IMR-90 (cell line): ENCODE data around the gene IMPDH1.

Source experiments
- BHLHE40 ChIP-seq: fragments of 150-350 bp; IDR thresholded peaks from 2 replicates; pipeline ENCODE4 v1.6.1; 2016; ENCODE audit warnings: mild to moderate bottlenecking, low read depth, low read length
- CEBPB ChIP-seq: IDR thresholded peaks from 2 replicates; pipeline ENCODE4 v1.6.1; 2012; ENCODE audit warnings: low read depth, low read length, improper control_type of control experiment
- CTCF ChIP-seq: conservative IDR thresholded peaks from 2 replicates; pipeline ENCODE4 v1.5.1; 2012; ENCODE audit warnings: mild to moderate bottlenecking, low read depth, low read length, improper control_type of control experiment
- ELK1 ChIP-seq: fragments of 150-350 bp; IDR thresholded peaks from 2 replicates; pipeline ENCODE4 v1.6.1; 2016; ENCODE audit warnings: low read depth, mild to moderate bottlenecking, low read length, moderate library complexity, borderline replicate concordance
- FOS ChIP-seq: fragments of 150-350 bp; IDR thresholded peaks from 2 replicates; pipeline ENCODE4 v1.6.1; 2016; ENCODE audit warnings: low read depth, low read length
- MXI1 ChIP-seq: IDR thresholded peaks from 2 replicates; pipeline ENCODE4 v1.6.1; 2012; ENCODE audit warnings: low read depth, mild to moderate bottlenecking, low read length, moderate library complexity, borderline replicate concordance
- NFE2L2 ChIP-seq: fragments of 150-350 bp; IDR thresholded peaks from 2 replicates; pipeline ENCODE4 v1.6.1; 2016; ENCODE audit warnings: low read depth, mild to moderate bottlenecking, low read length
- POLR2A ChIP-seq: IDR thresholded peaks from 2 replicates; pipeline ENCODE4 v1.6.1; 2012; ENCODE audit warnings: mild to moderate bottlenecking, low read depth, low read length
- RAD21 ChIP-seq: IDR thresholded peaks from 2 replicates; pipeline ENCODE4 v1.6.1; 2012; ENCODE audit warnings: low read length, improper control_type of control experiment
- SMC3 ChIP-seq: fragments of 150-350 bp; IDR thresholded peaks from 2 replicates; pipeline ENCODE4 v1.6.1; 2016; ENCODE audit warnings: low read depth, mild to moderate bottlenecking, antibody characterized with exemption, low read length, moderate library complexity

- TF ChIP-seq BHLHE40 (no peak), CTCF (no peak), POLR2A (no peak), RAD21 (no peak), FOS (no peak), NFE2L2 (no peak), SMC3 (no peak), CEBPB (no peak), ELK1 (no peak), MXI1 (no peak)
These were observed 32.6 kb upstream of the IMPDH1 start for GRCh38 chr7:128442356-128442755.
